ENCODE data around the gene OXCT1.
A peak's percentile ranks its signal among the peaks of the same experiment; 100 is the strongest.
"Not testable (repeated sequence)": the region's sequence is repeated elsewhere in the genome, so short reads cannot be mapped to it uniquely, and the experiment has no call there.

Gene OXCT1

GRCh38 chr5:41871852-41872251, 1.6 kb upstream of the OXCT1 start:
- DNase-seq = no peak

GRCh38 chr5:41870627-41871048, 413 bp upstream of the OXCT1 start:
- no peak for DNase-seq

DNA sequence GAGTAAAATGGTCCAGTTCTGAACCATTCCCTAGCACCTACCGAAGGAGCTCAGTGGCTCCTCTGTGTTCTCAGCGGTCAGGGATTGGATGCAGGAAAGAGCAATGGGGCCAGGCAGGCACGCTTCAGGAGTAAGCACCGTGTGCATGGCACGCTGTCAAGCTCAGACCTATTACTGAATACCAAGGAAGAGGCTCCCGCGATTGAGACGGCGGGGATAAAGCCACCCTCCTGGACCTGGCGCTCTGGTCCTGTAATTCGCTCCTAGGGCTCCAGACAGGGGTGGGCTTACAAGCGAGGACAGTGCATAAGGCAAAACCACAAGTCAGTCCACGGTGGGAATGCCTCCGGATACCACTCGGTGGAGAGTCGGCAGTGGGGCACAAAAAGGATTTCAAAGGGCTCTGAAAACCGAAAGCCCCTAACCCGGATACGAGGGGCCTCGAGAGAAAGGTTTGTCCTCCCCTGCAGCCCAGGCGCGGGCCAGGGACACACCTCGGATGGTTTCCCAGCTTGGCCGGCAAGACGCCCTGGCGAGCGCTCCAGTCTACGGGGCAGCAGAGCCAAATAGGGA, 988 bp downstream of the OXCT1 start:
- DNase-seq = peak; percentile 18

DNA sequence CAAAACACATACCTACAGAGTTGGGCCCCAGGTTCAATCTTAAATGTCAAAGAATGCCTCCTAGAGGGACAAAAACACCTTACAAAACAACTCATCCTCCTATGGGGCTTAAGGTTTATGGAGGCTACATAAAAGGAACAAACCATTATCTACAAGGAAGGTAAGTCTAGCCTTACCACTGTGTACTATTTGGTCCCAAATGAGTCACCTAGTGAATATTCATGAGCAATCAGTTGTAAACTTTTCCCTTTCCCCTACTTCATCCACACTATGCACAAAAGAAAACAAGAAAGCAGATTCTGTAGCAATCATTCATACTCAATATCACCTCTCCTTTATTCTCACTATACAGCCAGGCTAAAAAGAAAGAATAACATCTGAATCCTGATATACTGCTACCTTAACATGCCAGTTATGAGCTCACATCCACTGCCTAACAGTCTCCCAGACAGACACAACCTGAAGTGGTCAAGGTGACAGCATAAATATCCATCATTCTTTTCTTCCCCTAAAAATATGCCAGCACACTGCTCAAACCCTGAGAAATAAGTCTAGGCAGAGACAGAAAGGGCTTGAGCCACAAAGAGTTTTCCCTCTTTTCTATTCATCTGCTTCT, 6.2 kb downstream of the OXCT1 start:
- no peak for DNase-seq

DNA sequence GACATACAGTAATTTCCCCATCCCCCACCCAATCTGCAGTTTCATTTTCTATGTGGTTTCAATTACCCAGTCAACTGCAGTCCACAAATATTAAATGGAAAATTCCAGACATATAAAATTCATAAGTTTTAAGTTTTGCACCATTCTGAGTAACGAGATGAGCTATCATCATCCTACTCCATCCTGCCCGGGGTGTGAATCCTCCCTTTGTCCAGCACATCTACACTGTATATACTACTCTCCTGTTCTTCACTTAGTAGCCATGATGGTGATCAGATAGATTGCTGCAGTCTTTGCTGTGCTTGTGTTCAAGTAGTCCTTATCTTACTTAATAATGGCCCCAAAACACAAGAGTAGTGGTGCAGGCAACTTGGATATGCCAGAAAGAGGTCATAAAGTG, 11.3 kb downstream of the OXCT1 start:
- DNase-seq = no peak

- no peak for DNase-seq
Measured at GRCh38 chr5:41857989-41858388, 12.2 kb downstream of the OXCT1 start.

GRCh38 chr5:41856644-41857491, 13.4 kb downstream of the OXCT1 start:
- DNase-seq = peak; percentile 80

DNA sequence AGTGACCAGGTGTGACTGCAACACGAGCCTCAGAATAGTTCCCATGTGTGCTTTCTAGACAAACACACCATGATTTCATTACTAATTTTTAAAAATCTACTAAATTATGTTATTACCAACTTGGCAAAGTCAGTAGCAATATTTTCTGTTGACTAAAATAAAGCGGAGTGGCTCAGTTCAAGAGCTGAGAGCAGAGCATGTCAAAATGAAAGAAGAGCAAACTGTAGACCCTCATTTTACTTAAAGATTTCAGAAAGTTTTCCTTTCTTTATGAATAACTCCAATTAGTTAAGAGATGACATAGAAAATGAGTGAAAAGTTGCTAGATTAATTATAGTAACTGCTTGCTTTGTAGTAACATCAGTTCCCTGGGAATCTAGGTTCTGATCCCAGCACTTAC, 17.9 kb downstream of the OXCT1 start:
- DNase-seq = no peak

GRCh38 chr5:41851116-41851515, 19.1 kb downstream of the OXCT1 start:
- no peak for DNase-seq

DNA sequence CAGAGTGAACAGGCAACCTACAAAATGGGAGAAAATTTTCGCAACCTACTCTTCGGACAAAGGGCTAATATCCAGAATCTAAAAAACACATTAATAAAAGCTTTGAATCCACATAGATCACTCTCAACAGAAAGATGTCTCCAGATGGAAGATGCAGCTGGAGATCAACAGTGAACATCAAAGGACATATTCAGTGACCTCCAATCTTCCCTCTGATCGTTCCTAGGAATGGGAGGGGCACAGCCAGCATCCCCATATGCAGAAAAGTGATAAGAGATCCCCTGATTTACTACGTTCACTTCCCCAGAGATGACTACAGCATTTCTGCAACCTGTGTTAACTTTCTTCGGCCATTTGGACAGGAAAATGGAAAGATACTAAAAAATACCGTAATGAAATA, 21.2 kb downstream of the OXCT1 start:
- DNase-seq = no peak

GRCh38 chr5:41845751-41846150, 24.5 kb downstream of the OXCT1 start:
- not testable (repeated sequence) for DNase-seq

DNA sequence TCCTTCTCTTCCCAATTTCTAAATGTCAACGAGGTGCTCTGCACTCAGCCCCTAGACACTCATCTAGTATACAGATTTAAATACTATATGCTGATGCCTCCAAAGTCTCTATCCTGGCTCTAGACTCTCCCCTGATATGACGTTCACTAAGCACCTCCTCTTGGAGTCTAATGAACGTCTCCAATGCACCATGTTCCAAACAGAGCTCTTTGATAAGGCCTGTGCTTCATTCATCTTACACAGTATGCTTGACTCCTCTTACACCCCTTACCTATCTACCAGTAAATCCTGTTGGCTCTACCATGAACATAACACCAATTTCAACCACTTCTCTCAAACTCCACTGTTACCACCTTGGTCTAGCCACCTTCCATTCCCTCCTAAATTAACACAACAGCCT, 25.7 kb downstream of the OXCT1 start:
- DNase-seq = no peak

DNA sequence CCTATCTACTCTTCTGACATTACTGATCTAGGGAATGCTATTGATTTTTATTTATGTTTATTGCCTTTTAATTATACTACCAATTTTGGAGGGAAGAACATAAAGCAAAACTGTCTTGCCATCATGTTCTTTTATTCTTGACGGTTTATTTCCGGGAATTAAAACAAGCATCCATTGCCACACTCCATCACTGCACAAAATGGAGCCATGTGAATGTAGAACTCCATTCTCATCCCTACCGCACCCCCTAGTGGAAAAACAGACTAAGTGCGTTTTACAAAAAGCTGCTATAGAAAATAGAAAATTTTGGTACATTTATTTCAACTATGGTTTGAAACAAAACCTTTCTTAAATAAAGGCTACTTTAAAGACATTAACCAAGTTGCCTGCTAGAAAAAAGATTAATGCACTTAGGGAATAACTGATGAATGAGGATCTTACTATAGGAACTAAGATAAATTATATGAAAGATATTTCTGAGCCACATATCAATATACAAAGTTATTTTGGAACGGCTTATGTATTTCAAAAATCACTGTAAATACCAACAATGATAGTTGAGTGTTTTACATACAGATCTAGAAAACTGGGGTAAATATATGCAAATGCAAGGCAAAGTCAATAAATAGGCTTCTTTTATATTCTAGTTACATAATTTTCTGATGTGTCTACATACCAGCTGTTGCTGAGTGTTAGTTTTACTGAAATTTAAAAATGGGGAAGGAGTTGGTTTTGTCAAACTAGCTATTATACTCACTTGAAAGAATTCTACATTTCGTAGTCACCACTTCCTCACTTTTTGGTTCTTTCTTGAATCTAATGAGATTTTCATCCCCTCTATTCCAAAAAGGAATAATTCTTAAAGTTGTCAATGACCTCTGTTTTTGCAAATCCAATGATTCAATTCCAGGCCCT, 26.5 kb downstream of the OXCT1 start:
- DNase-seq = peak; percentile 71

DNA sequence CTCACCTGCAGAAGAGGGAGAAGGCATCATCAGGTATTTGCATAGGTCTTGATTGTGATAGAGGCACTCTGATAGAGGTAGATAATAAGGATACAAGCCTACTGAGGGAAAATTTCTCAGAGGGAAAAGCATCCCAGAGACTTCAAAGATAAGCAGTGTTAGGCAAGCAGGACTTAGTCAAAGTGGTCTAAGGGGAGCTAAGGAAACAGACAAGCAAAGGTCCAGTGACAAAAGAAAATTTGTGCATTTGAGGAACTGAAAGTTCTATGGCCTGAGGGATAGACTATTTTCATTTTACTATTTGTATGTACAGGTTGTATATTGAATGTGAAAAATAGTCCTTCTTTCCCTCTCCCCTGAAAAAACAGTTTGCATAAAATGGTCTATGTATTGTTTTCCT, 27.4 kb downstream of the OXCT1 start:
- no peak for DNase-seq

DNA sequence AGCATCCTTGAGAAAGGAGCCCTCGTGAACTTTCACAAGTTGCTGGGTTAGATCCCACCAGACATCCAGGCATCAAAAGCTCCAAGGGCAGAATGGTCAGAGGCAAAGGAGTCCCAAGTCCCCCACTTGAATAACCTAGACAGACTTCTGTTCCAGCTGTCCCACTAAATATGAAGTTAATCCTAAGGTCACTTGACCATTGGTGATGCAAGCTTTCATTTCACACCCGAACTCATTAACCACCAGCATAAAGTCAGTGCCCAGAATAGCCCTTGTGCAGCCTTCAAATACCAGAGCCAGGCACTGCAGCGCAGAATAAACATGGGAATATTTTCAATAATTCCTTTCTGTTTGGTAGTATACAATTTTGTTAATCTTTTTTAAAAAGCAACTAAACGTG, 28.9 kb downstream of the OXCT1 start:
- DNase-seq = no peak

- DNase-seq = no peak
Measured at GRCh38 chr5:41840251-41840650, 30.0 kb downstream of the OXCT1 start.

DNA sequence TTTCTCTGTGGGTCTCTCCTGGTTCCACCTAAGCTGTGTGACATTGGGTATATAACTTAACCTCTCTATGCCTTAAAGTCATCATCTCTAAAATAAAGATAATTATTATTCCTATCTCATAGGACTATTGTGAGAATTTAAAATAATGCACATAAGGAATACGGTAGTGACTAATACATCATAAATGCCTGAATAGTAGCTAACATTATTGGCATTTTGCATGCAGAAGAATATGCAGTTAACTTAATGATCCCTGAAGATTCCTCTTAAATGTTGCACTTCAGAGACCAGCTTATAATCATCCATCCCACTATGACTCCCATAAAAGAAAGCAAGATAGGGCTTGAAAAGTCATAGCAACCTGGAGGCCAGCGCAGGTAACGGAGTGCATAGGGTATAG, 32.4 kb downstream of the OXCT1 start:
- DNase-seq = no peak

GRCh38 chr5:41835645-41836044, 34.6 kb downstream of the OXCT1 start:
- DNase-seq = no peak

DNA sequence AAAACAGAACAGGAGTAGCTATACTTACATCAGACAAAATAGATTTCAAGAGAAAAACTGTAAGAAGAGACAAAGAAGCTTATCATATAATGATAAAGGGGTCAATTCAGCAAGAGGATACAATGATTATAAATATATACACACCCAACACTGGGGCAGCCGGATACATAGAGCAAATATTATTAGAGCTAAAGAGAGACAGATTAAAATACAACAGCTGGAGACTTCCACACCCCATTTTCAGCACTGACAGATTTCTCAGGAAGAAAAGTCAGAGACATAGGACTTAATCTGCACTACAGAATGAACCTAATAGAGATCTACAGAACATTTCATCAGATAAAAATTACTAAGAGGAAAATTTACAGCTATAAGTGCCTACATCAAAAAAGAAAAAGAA, 35.7 kb downstream of the OXCT1 start:
- DNase-seq = no peak

GRCh38 chr5:41832430-41832829, 37.8 kb downstream of the OXCT1 start:
- no peak for DNase-seq

DNA sequence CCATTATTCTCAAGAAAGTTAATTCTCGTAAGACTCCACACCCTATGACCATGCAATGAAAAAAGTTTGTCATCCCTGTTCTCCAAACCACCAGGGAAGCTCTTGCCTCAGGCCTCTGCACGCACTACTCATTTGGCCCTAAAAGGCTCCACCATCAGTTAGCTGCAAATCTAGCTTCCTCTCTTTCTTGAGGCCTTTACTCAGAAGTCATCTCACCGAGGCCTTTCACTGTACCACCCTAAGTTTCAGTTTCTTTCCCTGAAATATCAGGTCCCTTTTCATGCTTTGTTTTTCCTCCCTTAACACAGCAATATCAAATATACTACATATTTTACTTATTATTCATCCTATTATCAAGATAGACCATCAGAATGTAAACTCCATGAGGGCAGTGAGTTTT, 39.1 kb downstream of the OXCT1 start:
- DNase-seq = no peak

- no peak for DNase-seq
Measured at GRCh38 chr5:41827792-41828191, 42.4 kb downstream of the OXCT1 start.

DNA sequence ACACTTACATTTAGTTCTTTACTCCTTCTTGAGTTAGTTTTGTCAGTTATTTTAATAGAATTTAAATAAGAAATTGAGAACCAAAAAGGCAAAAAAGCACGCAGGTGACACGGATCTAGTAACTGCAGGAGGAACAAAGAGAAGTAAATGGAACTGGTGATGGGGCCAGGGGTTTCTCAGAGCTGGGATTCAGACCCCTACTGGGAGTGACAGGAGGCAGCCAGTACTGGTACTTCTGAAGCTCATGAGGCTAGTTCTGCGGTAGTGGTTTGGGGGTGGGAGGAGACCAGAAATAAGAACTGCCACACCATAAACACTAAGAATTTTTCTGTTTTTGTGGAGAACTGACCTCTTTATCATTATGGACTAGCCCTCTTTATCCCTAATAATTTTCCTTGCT, 48.2 kb downstream of the OXCT1 start:
- no peak for DNase-seq

Measured in NCI-H82 (cell line).